Fibroblast of the conjunctiva (primary cell): ENCODE measurements around the gene SLC22A3.

Experiments
- DNase-seq: peaks from one replicate; pipeline ENCODE4 v3.0.0-alpha.2; 2010; ENCODE audit warnings: low read depth

SLC22A3 gene

GRCh38 chr6:160417550-160417949 lies 69.4 kb downstream of the SLC22A3 start:
- no peak for DNase-seq

- no peak for DNase-seq
These were observed 70.2 kb downstream of the SLC22A3 start for GRCh38 chr6:160418370-160418769.

GRCh38 chr6:160419488-160419887 lies 71.3 kb downstream of the SLC22A3 start:
- DNase-seq, result no peak

GRCh38 chr6:160420253-160420968 lies 72.2 kb downstream of the SLC22A3 start:
- no peak for DNase-seq

GRCh38 chr6:160420969-160421556 lies 72.9 kb downstream of the SLC22A3 start:
- no peak for DNase-seq

- peak; percentile 59 for DNase-seq
These were observed 73.7 kb downstream of the SLC22A3 start for GRCh38 chr6:160421854-160422253.

GRCh38 chr6:160424256-160424655 lies 76.1 kb downstream of the SLC22A3 start:
- no peak for DNase-seq

- no peak for DNase-seq
These were observed 78.0 kb downstream of the SLC22A3 start for GRCh38 chr6:160426136-160426535.

GRCh38 chr6:160427312-160428068 lies 79.3 kb downstream of the SLC22A3 start:
- DNase-seq, result no peak

- DNase-seq, result peak; percentile 72
These were observed 79.9 kb downstream of the SLC22A3 start for GRCh38 chr6:160428069-160428430.

GRCh38 chr6:160428818-160429619 lies 80.8 kb downstream of the SLC22A3 start:
- DNase-seq, result no peak

GRCh38 chr6:160429620-160429895 lies 81.4 kb downstream of the SLC22A3 start:
- DNase-seq, result no peak

- DNase-seq, result peak; percentile 41
These were observed 82.0 kb downstream of the SLC22A3 start for GRCh38 chr6:160430203-160430602.

- no peak for DNase-seq
These were observed 82.6 kb downstream of the SLC22A3 start for GRCh38 chr6:160430751-160431150.

GRCh38 chr6:160431226-160431625 lies 83.0 kb downstream of the SLC22A3 start:
- peak; percentile 91 for DNase-seq

GRCh38 chr6:160431791-160432404 lies 83.7 kb downstream of the SLC22A3 start:
- no peak for DNase-seq

GRCh38 chr6:160435935-160436334 lies 87.8 kb downstream of the SLC22A3 start:
- no peak for DNase-seq

GRCh38 chr6:160437154-160437553 lies 89.0 kb downstream of the SLC22A3 start:
- DNase-seq, result no peak

GRCh38 chr6:160437775-160438174 lies 89.6 kb downstream of the SLC22A3 start:
- DNase-seq, result no peak

- DNase-seq, result no peak
These were observed 90.3 kb downstream of the SLC22A3 start for GRCh38 chr6:160438481-160438880.

- DNase-seq, result no peak
These were observed 91.6 kb downstream of the SLC22A3 start for GRCh38 chr6:160439751-160440150.

GRCh38 chr6:160442151-160442550 lies 94.0 kb downstream of the SLC22A3 start:
- no peak for DNase-seq
